Measurements from ENCODE around the gene PPP1R13L. TPM values are rescaled to one million over a fixed set of nuclear protein-coding genes. Genes with fewer than 3 reads are reported as not detected.

The PPP1R13L gene
- total and polyA plus RNA-seq, 8 donors = 12.9 to 51.4 (median 17.0) TPM

DNA sequence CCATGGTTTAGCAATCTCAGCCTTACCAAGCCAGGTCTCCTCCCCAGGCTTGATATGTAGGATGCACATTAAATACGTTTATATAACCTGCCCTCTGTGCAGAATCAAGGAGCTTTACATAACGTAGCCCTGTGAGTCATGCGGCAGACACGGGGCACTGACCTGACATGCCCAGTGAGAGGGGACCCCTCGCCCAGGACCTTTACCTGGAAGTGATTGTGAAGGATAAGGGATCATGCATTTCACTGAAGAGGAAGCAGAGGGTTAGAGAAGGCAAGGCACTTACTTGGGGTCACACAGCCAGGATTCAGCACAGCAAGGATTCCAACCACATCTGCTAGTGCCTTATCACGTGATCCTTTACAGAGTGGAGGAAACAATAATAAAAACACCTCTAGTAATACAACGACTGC is 44.0 kb upstream of the PPP1R13L start:
- Histone ChIP-seq H3K4me3 (no peak overlapping the region), H3K27me3 (no peaks in the 10 kb centered on the region), H3K9me3 (no peaks in the 10 kb centered on the region), H3K4me1 (peaks cover 24 to 45% of the 10 kb centered on the region in 2 donors), H3K27ac (no peak overlapping the region), H3K36me3 (no peaks in the 10 kb centered on the region)
- intact Hi-C loops (cut with DNase I) = no loop called here
- DNase-seq = no peak
- no peak for ATAC-seq
- TF ChIP-seq, protein P1, sequence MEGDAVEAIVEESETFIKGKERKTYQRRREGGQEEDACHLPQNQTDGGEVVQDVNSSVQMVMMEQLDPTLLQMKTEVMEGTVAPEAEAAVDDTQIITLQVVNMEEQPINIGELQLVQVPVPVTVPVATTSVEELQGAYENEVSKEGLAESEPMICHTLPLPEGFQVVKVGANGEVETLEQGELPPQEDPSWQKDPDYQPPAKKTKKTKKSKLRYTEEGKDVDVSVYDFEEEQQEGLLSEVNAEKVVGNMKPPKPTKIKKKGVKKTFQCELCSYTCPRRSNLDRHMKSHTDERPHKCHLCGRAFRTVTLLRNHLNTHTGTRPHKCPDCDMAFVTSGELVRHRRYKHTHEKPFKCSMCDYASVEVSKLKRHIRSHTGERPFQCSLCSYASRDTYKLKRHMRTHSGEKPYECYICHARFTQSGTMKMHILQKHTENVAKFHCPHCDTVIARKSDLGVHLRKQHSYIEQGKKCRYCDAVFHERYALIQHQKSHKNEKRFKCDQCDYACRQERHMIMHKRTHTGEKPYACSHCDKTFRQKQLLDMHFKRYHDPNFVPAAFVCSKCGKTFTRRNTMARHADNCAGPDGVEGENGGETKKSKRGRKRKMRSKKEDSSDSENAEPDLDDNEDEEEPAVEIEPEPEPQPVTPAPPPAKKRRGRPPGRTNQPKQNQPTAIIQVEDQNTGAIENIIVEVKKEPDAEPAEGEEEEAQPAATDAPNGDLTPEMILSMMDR (IDR thresholded peaks at IDR 0.05) = no peak

DNA sequence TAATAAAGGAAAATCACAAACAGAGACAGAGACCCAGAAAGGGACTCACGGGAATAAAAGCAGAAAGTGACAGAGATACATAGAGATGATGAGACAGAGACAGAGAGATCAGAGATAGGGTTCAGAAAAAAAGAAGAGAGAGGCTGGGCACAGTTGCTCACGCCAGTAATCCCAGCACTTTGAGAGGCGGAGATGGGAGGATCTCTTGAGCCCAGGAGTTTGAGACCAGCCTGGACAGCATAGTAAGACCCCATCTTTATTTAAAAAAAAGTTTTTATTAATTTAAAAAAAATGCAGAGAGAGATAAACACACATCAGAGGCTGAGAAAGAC is 43.5 kb upstream of the PPP1R13L start:
- H3K36me3 ChIP-seq = no peaks in the 10 kb centered on the region
- no peak overlapping the region for H3K4me3 ChIP-seq
- peaks cover 22 to 46% of the 10 kb centered on the region in 2 donors for H3K4me1 ChIP-seq
- no peak overlapping the region for H3K27ac ChIP-seq
- ATAC-seq (no peak), DNase-seq (no peak)
- H3K9me3 ChIP-seq = no peaks in the 10 kb centered on the region
- TF ChIP-seq, protein P1 (IDR thresholded peaks at IDR 0.05) = no peak
- intact Hi-C loops (cut with DNase I) = no loop called here
- no peaks in the 10 kb centered on the region for H3K27me3 ChIP-seq

DNA sequence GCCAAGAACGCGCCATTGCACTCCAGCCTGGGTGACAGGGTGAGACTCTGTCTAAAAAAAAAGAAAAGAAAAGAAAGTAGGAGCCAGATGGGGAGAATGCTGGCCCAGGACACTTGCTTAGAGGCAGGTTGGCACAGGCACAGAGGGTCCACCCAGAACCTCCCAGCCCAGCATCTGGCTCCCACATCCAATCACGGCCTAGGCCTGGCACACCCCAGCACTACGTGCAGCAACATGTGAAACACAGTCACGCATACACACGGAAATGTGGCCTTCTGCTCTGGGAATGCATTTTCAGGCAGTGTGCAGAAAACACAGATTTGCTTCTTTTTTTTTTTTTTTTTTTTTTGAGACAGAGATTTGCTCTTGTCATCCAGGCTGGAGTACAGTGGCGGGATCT is 42.1 kb upstream of the PPP1R13L start:
- ATAC-seq (no peak), DNase-seq (no peak)
- no peaks in the 10 kb centered on the region for H3K27me3 ChIP-seq
- no peaks in the 10 kb centered on the region for H3K9me3 ChIP-seq
- no peaks in the 10 kb centered on the region for H3K36me3 ChIP-seq
- TF ChIP-seq, protein P1 (IDR thresholded peaks at IDR 0.05) = no peak
- H3K27ac ChIP-seq = no peak overlapping the region
- intact Hi-C loops (cut with DNase I) = no loop called here
- H3K4me3 ChIP-seq = no peak overlapping the region
- peaks cover 27 to 58% of the 10 kb centered on the region in 2 donors for H3K4me1 ChIP-seq

DNA sequence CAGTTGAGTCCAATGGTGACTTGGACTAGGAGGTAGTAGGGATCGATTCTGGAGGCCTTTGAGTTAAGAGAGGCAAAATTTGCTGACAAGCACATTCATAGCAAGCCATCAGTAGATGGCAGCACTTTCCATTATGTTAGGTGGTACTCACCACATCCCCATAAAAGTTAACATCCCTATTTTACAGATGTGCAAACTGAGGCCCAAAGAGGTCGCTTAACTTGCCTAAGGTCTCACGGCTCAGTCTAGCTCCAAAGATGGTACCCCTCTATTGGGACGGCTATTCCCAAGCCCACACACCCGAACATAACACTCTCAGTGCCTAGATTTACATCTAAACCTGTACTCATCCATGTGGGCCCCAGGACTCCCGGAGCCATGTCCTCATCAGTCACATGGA is 41.4 kb upstream of the PPP1R13L start:
- ATAC-seq = no peak
- Histone ChIP-seq H3K9me3 (no peaks in the 10 kb centered on the region), H3K4me3 (no peak overlapping the region), H3K27me3 (no peaks in the 10 kb centered on the region), H3K27ac (no peak overlapping the region), H3K4me1 (peaks cover 21 to 52% of the 10 kb centered on the region in 2 donors), H3K36me3 (no peaks in the 10 kb centered on the region)
- no peak for DNase-seq
- intact Hi-C loops (cut with DNase I) = no loop called here
- TF ChIP-seq, protein P1 (IDR thresholded peaks at IDR 0.05) = no peak

DNA sequence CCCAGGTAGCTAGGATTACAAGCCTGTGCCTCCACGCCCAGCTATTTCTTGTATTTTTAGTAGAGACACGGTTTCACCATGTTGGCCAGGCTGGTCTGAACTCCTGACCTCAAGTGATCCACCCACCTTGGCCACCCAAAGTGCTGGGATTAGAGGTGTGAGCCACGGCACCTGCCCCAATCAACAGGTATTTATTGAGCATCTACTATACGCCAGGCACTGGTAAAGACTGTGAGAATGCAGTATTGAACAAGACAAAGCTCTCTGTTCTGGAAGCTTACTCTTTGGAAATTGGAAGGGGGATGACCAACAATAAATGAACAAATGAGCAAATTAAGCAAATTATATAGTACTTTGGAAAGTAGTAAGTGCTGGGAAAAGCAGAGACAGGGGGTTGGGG is 40.3 kb upstream of the PPP1R13L start:
- H3K4me3 ChIP-seq = no peak overlapping the region
- H3K27ac ChIP-seq = peak overlapping the region in 1 of 2 donors; percentile 94
- no peak for ATAC-seq
- intact Hi-C loops (cut with DNase I) = no loop called here
- H3K27me3 ChIP-seq = no peaks in the 10 kb centered on the region
- H3K4me1 ChIP-seq = peaks cover 17 to 57% of the 10 kb centered on the region in 2 donors
- no peaks in the 10 kb centered on the region for H3K9me3 ChIP-seq
- DNase-seq = no peak
- no peaks in the 10 kb centered on the region for H3K36me3 ChIP-seq
- TF ChIP-seq, protein P1 (IDR thresholded peaks at IDR 0.05) = no peak
